NB4 (cell line): Measurements from ENCODE around the gene BACE2.

Experiments used
- CTCF ChIP-seq: IDR thresholded peaks from one replicate; pipeline ENCODE4 v1.5.1; 2012; ENCODE audit warnings: low read depth, low read length
- MYC ChIP-seq: IDR thresholded peaks from 2 replicates; pipeline ENCODE4 v1.6.1; 2011; ENCODE audit warnings: low read depth, low read length
- POLR2A ChIP-seq: IDR thresholded peaks from 2 replicates; pipeline ENCODE4 v1.6.1; 2011; ENCODE audit warnings: mild to moderate bottlenecking; ENCODE audit not compliant: insufficient read length; ENCODE audit errors: extremely low read depth

DNA sequence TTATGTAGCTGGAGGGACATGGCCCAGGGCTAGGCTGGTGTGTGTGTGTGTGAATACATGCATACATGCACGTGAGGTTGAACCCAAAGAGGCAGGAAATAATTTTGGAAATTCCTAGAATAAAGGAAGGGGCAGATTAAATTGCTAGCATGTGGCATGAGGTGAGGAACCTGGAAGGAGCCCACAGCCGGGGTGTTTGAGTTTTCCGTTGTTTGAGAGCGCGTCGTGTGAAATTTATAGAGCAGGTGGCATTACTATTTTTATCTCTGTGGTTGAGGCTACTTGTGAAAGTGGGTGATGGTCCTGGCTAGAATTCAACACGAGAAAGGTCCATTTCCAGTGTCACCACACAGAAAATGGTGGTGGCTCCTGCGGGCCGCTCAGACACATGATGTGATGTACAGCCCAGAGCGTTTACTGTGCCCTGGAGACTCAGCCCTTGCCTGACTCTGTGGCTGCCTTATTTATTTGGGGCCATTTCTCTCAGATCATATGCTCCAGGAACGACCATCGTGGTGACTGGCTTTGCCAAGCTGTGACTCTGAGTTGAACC, 48.0 kb downstream of the BACE2 start:
- no peak for TF ChIP-seq CTCF
- no peak for TF ChIP-seq POLR2A
- TF ChIP-seq MYC = no peak
